Liver (tissue), 9 donors: ENCODE results near the gene NBAS. TPM values are rescaled to one million over a fixed set of nuclear protein-coding genes. Genes with fewer than 3 reads are reported as not detected.

ENCODE experiments used
- DNase-seq: peaks from one replicate; pipeline ENCODE4 v3.0.0-alpha.2; 2017; ENCODE audit warnings: low spot score
- H3K27ac ChIP-seq, 2 donors: one replicate each; pipeline ENCODE4 v1.7.0; 2013; ENCODE audit warnings: inconsistent platforms in 2 of 2, low read length in 2 of 2, control low read depth in 1 of 2, low read depth in 1 of 2, mild to moderate bottlenecking in 1 of 2
- H3K27me3 ChIP-seq, 4 donors: one replicate each; pipeline versions ENCODE4 v1.6.1 to v1.7.0; 2013; ENCODE audit warnings: low read length in 3 of 4, inconsistent platforms in 1 of 4, mild to moderate bottlenecking in 1 of 4, moderate library complexity in 1 of 4; ENCODE audit not compliant: control insufficient read depth in 4 of 4, insufficient read depth in 4 of 4
- H3K36me3 ChIP-seq, 4 donors: one replicate each; pipeline versions ENCODE4 v1.6.1 to v1.7.0; 2013; ENCODE audit warnings: low read length in 3 of 4, mild to moderate bottlenecking in 3 of 4, low read depth in 1 of 4, moderate library complexity in 1 of 4; ENCODE audit not compliant: control insufficient read depth in 4 of 4, insufficient read depth in 3 of 4
- H3K4me1 ChIP-seq, 4 donors: one replicate each; pipeline versions ENCODE4 v1.6.1 to v1.7.0; 2013; ENCODE audit warnings: low read length in 3 of 4, mild to moderate bottlenecking in 3 of 4, moderate library complexity in 1 of 4; ENCODE audit not compliant: control insufficient read depth in 4 of 4, insufficient read depth in 4 of 4
- H3K4me3 ChIP-seq, 3 donors: one replicate each; pipeline versions ENCODE4 v1.6.1 to v1.7.0; 2013; ENCODE audit warnings: low read length in 3 of 3, control low read depth in 1 of 3, low read depth in 1 of 3, mild to moderate bottlenecking in 1 of 3
- H3K9ac ChIP-seq, 2 donors: one replicate each; pipeline ENCODE4 v1.7.0; 2013; ENCODE audit warnings: low read length in 2 of 2, mild to moderate bottlenecking in 2 of 2, moderate library complexity in 2 of 2, control low read depth in 1 of 2, low read depth in 1 of 2
- H3K9me3 ChIP-seq, 4 donors: one replicate each; pipeline versions ENCODE4 v1.6.1 to v1.7.0; 2013; ENCODE audit warnings: low read length in 3 of 4; ENCODE audit not compliant: control insufficient read depth in 4 of 4
- ATF3 ChIP-seq: IDR thresholded peaks from 2 replicates; pipeline ENCODE4 v1.6.1; 2016; ENCODE audit warnings: antibody characterized with exemption
- CTCF ChIP-seq: fragments of 150-350 bp; IDR thresholded peaks from 2 replicates; pipeline ENCODE4 v1.5.1; 2017; ENCODE audit warnings: improper control_type of control experiment, low read depth, low read length; ENCODE audit not compliant: missing input control
- FOXA1 ChIP-seq: IDR thresholded peaks from 2 replicates; pipeline ENCODE4 v1.6.1; 2016; ENCODE audit warnings: antibody characterized with exemption
- FOXA2 ChIP-seq: IDR thresholded peaks from 2 replicates; pipeline ENCODE4 v1.6.1; 2016; ENCODE audit warnings: antibody characterized with exemption
- GABPA ChIP-seq, 2 donors: IDR thresholded peaks in 1 of 2; conservative IDR thresholded peaks in 1 of 2; 2 replicates each; pipeline ENCODE4 v1.6.1; 2016; ENCODE audit warnings: antibody characterized with exemption in 2 of 2, mild to moderate bottlenecking in 1 of 2, moderate library complexity in 1 of 2
- HNF4A ChIP-seq, 2 donors: conservative IDR thresholded peaks; 2 replicates each; pipeline ENCODE4 v1.6.1; 2016; ENCODE audit warnings: antibody characterized with exemption in 2 of 2, mild to moderate bottlenecking in 2 of 2
- HNF4G ChIP-seq: IDR thresholded peaks from 2 replicates; pipeline ENCODE4 v1.6.1; 2016; ENCODE audit warnings: antibody characterized with exemption
- JUND ChIP-seq, 2 donors: IDR thresholded peaks; 2 replicates each; pipeline ENCODE4 v1.6.1; 2016; ENCODE audit warnings: antibody characterized with exemption in 2 of 2
- NR2F2 ChIP-seq: IDR thresholded peaks from 2 replicates; pipeline ENCODE4 v1.6.1; 2016; ENCODE audit warnings: antibody characterized with exemption
- RAD21 ChIP-seq, 2 donors: IDR thresholded peaks; 2 replicates each; pipeline ENCODE4 v1.6.1; 2016; ENCODE audit warnings: antibody characterized with exemption in 2 of 2, mild to moderate bottlenecking in 2 of 2
- REST ChIP-seq: IDR thresholded peaks from 2 replicates; pipeline ENCODE4 v1.6.1; 2016; ENCODE audit warnings: antibody characterized with exemption, mild to moderate bottlenecking
- RXRA ChIP-seq, 2 donors: IDR thresholded peaks; 2 replicates each; pipeline ENCODE4 v1.6.1; 2017 to 2018; ENCODE audit warnings: antibody characterized with exemption in 2 of 2, mild to moderate bottlenecking in 1 of 2
- SP1 ChIP-seq: IDR thresholded peaks from 2 replicates; pipeline ENCODE4 v1.6.1; 2018; ENCODE audit warnings: antibody characterized with exemption, mild to moderate bottlenecking
- TAF1 ChIP-seq: conservative IDR thresholded peaks from 2 replicates; pipeline ENCODE4 v1.6.1; 2016; ENCODE audit warnings: antibody characterized with exemption, mild to moderate bottlenecking
- YY1 ChIP-seq: IDR thresholded peaks from 2 replicates; pipeline ENCODE4 v1.6.1; 2016; ENCODE audit warnings: antibody characterized with exemption, mild to moderate bottlenecking
- ZBTB33 ChIP-seq: IDR thresholded peaks from 2 replicates; pipeline ENCODE4 v1.6.1; 2016; ENCODE audit warnings: antibody characterized with exemption
- WGBS: extraction: QIAGEN DNeasy Blood & Tissue Kit; methylation state at CpG from one replicate; pipeline ENCODE4 v1.1.7; 2013; 5-methylcytosine and 5-hydroxymethylcytosine counted together
- polyA plus RNA-seq, 2 donors: library from polyadenylated mRNA; stranded (reverse) in 1 of 2; unstranded in 1 of 2; fragments of 200-250 nt in 1 of 2; fragments of >200 nt in 1 of 2; fragmentation: Nextera tagmentation in 1 of 2; extraction: Ambion mirVana in 1 of 2; gene quantifications; one replicate each; pipeline versions ENCODE4 v1.2.1 to v1.2.3, GENCODE V29; 2013 to 2015
- total RNA-seq, 2 donors: library from RNA; depleted of rRNA; stranded (reverse); fragments of >200 nt; gene quantifications; one replicate each; pipeline ENCODE4 v1.2.3, GENCODE V29; 2014
- TF ChIP-seq, protein P1 (sequence below): IDR thresholded peaks from 2 replicates; pipeline ENCODE4 v1.6.1; 2016; ENCODE audit warnings: antibody characterized with exemption
- donor health status: healthy.
- donor health status: healthy.
- donor health status: healthy.
- donor health status: healthy.
- donor health status: healthy.

The NBAS gene
- total and polyA plus RNA-seq, 4 donors, result 10.5 to 40.0 (median 18.9) TPM

GRCh38 chr2:15553519-15553918 is 7.6 kb downstream of the NBAS start (continued):
- TF ChIP-seq REST (no peak), HNF4A (conservative IDR thresholded peaks at IDR 0.05) (no peak)

DNA sequence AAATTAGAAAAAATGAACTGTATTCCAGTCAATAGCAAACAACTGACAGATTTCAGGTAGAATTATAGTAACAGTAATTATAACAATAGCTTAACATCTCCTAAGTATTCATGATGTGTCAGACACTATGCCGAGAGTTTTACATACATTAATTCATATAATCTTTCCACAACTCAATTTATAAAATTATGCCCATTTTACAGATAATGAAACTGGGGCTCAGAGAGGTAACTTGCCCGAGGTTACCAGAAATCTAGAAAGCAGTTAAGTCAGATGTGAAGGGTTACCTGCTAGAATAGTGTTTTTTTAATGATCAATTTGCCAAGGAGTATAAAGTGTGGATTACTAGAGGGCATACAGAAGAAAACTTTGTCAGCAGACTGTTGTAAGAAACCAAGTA is 12.2 kb downstream of the NBAS start:
- Histone ChIP-seq H3K27ac (no peak overlapping the region), H3K36me3 (peaks cover 0 to 14% (median 10%) of the 10 kb centered on the region in 4 donors), H3K4me1 (no peaks in the 10 kb centered on the region), H3K9me3 (no peaks in the 10 kb centered on the region), H3K9ac (no peak overlapping the region), H3K27me3 (no peaks in the 10 kb centered on the region), H3K4me3 (no peak overlapping the region)
- WGBS, result 97% methylated on average over 2 of the region's 2 CpGs
- TF ChIP-seq FOXA1, result no peak
- TF ChIP-seq JUND (IDR thresholded peaks at IDR 0.05), result no peak
- TF ChIP-seq HNF4A (conservative IDR thresholded peaks at IDR 0.05), result no peak
- TF ChIP-seq, protein P1, sequence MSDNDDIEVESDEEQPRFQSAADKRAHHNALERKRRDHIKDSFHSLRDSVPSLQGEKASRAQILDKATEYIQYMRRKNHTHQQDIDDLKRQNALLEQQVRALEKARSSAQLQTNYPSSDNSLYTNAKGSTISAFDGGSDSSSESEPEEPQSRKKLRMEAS, result no peak
- no peak for TF ChIP-seq ATF3
- TF ChIP-seq HNF4G, result no peak
- no peak for TF ChIP-seq TAF1
- DNase-seq, result no peak

DNA sequence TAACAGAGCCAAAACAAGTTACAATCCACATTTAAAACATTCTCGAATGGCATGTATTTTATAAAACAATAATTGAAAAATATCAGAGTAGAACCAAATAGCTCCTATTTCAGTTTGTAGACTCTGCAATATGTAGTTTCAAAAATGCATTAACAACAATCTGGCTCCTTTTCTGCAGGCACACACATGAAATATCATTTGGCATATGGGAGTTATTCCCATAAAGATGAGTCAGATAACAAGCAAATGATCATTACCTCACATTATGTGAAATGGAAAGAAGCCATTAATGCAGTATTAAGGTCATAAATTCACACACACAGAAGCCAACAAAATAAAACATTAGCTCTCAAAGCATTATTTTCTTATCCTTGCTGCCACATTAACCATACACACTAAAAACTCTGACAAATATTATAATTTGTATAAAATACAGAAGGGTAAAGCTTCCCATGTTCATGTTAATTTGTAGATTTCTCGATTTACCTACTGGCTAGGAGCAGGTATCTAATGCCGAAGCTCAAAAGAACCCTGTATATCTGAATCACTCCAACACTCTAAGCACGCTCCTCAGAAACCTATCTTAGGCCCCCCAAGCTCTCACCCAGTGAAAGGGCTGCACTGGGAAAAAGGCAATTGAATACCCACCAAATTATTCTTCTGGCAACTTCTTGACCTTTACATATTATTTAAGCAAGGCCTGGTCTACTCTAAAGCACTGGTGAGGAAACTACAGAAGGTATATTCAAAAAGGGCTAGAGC is 13.8 kb downstream of the NBAS start:
- no peak overlapping the region for H3K9ac ChIP-seq
- no peaks in the 10 kb centered on the region for H3K4me1 ChIP-seq
- H3K9me3 ChIP-seq, result no peaks in the 10 kb centered on the region
- WGBS, result 97% methylated on average over 4 of the region's 4 CpGs
- peaks cover 0 to 11% (median 8%) of the 10 kb centered on the region in 4 donors for H3K36me3 ChIP-seq
- H3K27me3 ChIP-seq, result no peaks in the 10 kb centered on the region
- DNase-seq, result no peak
- H3K4me3 ChIP-seq, result no peak overlapping the region
- no peak overlapping the region for H3K27ac ChIP-seq
- no peak for TF ChIP-seq YY1
- no peak for TF ChIP-seq ZBTB33
- TF ChIP-seq ATF3, result no peak
- no peak for TF ChIP-seq HNF4A (conservative IDR thresholded peaks at IDR 0.05)
- no peak for TF ChIP-seq FOXA1
- TF ChIP-seq GABPA (IDR thresholded peaks at IDR 0.05 in 1 of 2, conservative IDR thresholded peaks at IDR 0.05 in 1 of 2), result no peak
- no peak for TF ChIP-seq RAD21 (IDR thresholded peaks at IDR 0.05)
- TF ChIP-seq FOXA2, result no peak
- TF ChIP-seq NR2F2, result no peak
- TF ChIP-seq, protein P1, result no peak
- TF ChIP-seq CTCF, result no peak
- TF ChIP-seq SP1, result no peak
- no peak for TF ChIP-seq HNF4G
- TF ChIP-seq RXRA (IDR thresholded peaks at IDR 0.05), result no peak
- TF ChIP-seq REST, result no peak
- no peak for TF ChIP-seq JUND (IDR thresholded peaks at IDR 0.05)
